Liver (tissue), 9 donors: Measurements from ENCODE around the gene FOXN3. TPM values are rescaled to one million over a fixed set of nuclear protein-coding genes. Genes with fewer than 3 reads are reported as not detected.

Experiments
- DNase-seq: peaks from one replicate; pipeline ENCODE4 v3.0.0-alpha.2; 2017; ENCODE audit warnings: low spot score
- H3K27ac ChIP-seq, 2 donors: one replicate each; pipeline ENCODE4 v1.7.0; 2013; ENCODE audit warnings: inconsistent platforms in 2 of 2, low read length in 2 of 2, control low read depth in 1 of 2, low read depth in 1 of 2, mild to moderate bottlenecking in 1 of 2
- H3K27me3 ChIP-seq, 4 donors: one replicate each; pipeline versions ENCODE4 v1.6.1 to v1.7.0; 2013; ENCODE audit warnings: low read length in 3 of 4, inconsistent platforms in 1 of 4, mild to moderate bottlenecking in 1 of 4, moderate library complexity in 1 of 4; ENCODE audit not compliant: control insufficient read depth in 4 of 4, insufficient read depth in 4 of 4
- H3K36me3 ChIP-seq, 4 donors: one replicate each; pipeline versions ENCODE4 v1.6.1 to v1.7.0; 2013; ENCODE audit warnings: low read length in 3 of 4, mild to moderate bottlenecking in 3 of 4, low read depth in 1 of 4, moderate library complexity in 1 of 4; ENCODE audit not compliant: control insufficient read depth in 4 of 4, insufficient read depth in 3 of 4
- H3K4me1 ChIP-seq, 4 donors: one replicate each; pipeline versions ENCODE4 v1.6.1 to v1.7.0; 2013; ENCODE audit warnings: low read length in 3 of 4, mild to moderate bottlenecking in 3 of 4, moderate library complexity in 1 of 4; ENCODE audit not compliant: control insufficient read depth in 4 of 4, insufficient read depth in 4 of 4
- H3K4me3 ChIP-seq, 3 donors: one replicate each; pipeline versions ENCODE4 v1.6.1 to v1.7.0; 2013; ENCODE audit warnings: low read length in 3 of 3, control low read depth in 1 of 3, low read depth in 1 of 3, mild to moderate bottlenecking in 1 of 3
- H3K9ac ChIP-seq, 2 donors: one replicate each; pipeline ENCODE4 v1.7.0; 2013; ENCODE audit warnings: low read length in 2 of 2, mild to moderate bottlenecking in 2 of 2, moderate library complexity in 2 of 2, control low read depth in 1 of 2, low read depth in 1 of 2
- H3K9me3 ChIP-seq, 4 donors: one replicate each; pipeline versions ENCODE4 v1.6.1 to v1.7.0; 2013; ENCODE audit warnings: low read length in 3 of 4; ENCODE audit not compliant: control insufficient read depth in 4 of 4
- ATF3 ChIP-seq: IDR thresholded peaks from 2 replicates; pipeline ENCODE4 v1.6.1; 2016; ENCODE audit warnings: antibody characterized with exemption
- EGR1 ChIP-seq, 2 donors: IDR thresholded peaks; 2 replicates each; pipeline ENCODE4 v1.6.1; 2016 to 2018; ENCODE audit warnings: antibody characterized with exemption in 2 of 2, low read depth in 2 of 2
- FOXA1 ChIP-seq: IDR thresholded peaks from 2 replicates; pipeline ENCODE4 v1.6.1; 2016; ENCODE audit warnings: antibody characterized with exemption
- FOXA2 ChIP-seq: IDR thresholded peaks from 2 replicates; pipeline ENCODE4 v1.6.1; 2016; ENCODE audit warnings: antibody characterized with exemption
- GABPA ChIP-seq, 2 donors: IDR thresholded peaks in 1 of 2; conservative IDR thresholded peaks in 1 of 2; 2 replicates each; pipeline ENCODE4 v1.6.1; 2016; ENCODE audit warnings: antibody characterized with exemption in 2 of 2, mild to moderate bottlenecking in 1 of 2, moderate library complexity in 1 of 2
- HNF4A ChIP-seq, 2 donors: conservative IDR thresholded peaks; 2 replicates each; pipeline ENCODE4 v1.6.1; 2016; ENCODE audit warnings: antibody characterized with exemption in 2 of 2, mild to moderate bottlenecking in 2 of 2
- HNF4G ChIP-seq: IDR thresholded peaks from 2 replicates; pipeline ENCODE4 v1.6.1; 2016; ENCODE audit warnings: antibody characterized with exemption
- JUND ChIP-seq, 2 donors: IDR thresholded peaks; 2 replicates each; pipeline ENCODE4 v1.6.1; 2016; ENCODE audit warnings: antibody characterized with exemption in 2 of 2
- NR2F2 ChIP-seq: IDR thresholded peaks from 2 replicates; pipeline ENCODE4 v1.6.1; 2016; ENCODE audit warnings: antibody characterized with exemption
- RAD21 ChIP-seq, 2 donors: IDR thresholded peaks; 2 replicates each; pipeline ENCODE4 v1.6.1; 2016; ENCODE audit warnings: antibody characterized with exemption in 2 of 2, mild to moderate bottlenecking in 2 of 2
- RXRA ChIP-seq, 2 donors: IDR thresholded peaks; 2 replicates each; pipeline ENCODE4 v1.6.1; 2017 to 2018; ENCODE audit warnings: antibody characterized with exemption in 2 of 2, mild to moderate bottlenecking in 1 of 2
- SP1 ChIP-seq: IDR thresholded peaks from 2 replicates; pipeline ENCODE4 v1.6.1; 2018; ENCODE audit warnings: antibody characterized with exemption, mild to moderate bottlenecking
- TAF1 ChIP-seq: conservative IDR thresholded peaks from 2 replicates; pipeline ENCODE4 v1.6.1; 2016; ENCODE audit warnings: antibody characterized with exemption, mild to moderate bottlenecking
- YY1 ChIP-seq: IDR thresholded peaks from 2 replicates; pipeline ENCODE4 v1.6.1; 2016; ENCODE audit warnings: antibody characterized with exemption, mild to moderate bottlenecking
- WGBS: extraction: QIAGEN DNeasy Blood & Tissue Kit; methylation state at CpG from one replicate; pipeline ENCODE4 v1.1.7; 2013; 5-methylcytosine and 5-hydroxymethylcytosine counted together
- polyA plus RNA-seq, 2 donors: library from polyadenylated mRNA; stranded (reverse) in 1 of 2; unstranded in 1 of 2; fragments of 200-250 nt in 1 of 2; fragments of >200 nt in 1 of 2; fragmentation: Nextera tagmentation in 1 of 2; extraction: Ambion mirVana in 1 of 2; gene quantifications; one replicate each; pipeline versions ENCODE4 v1.2.1 to v1.2.3, GENCODE V29; 2013 to 2015
- total RNA-seq, 2 donors: library from RNA; depleted of rRNA; stranded (reverse); fragments of >200 nt; gene quantifications; one replicate each; pipeline ENCODE4 v1.2.3, GENCODE V29; 2014
- TF ChIP-seq, protein P1 (sequence below): IDR thresholded peaks from 2 replicates; pipeline ENCODE4 v1.6.1; 2016; ENCODE audit warnings: antibody characterized with exemption
- TF ChIP-seq, protein P2 (sequence below): IDR thresholded peaks from 2 replicates; pipeline ENCODE4 v1.6.1; 2016; ENCODE audit warnings: antibody characterized with exemption
- TF ChIP-seq, protein P3 (sequence below): fragments of 150-350 bp; IDR thresholded peaks from 2 replicates; pipeline ENCODE4 v1.5.1; 2017; ENCODE audit warnings: improper control_type of control experiment, low read depth, low read length; ENCODE audit not compliant: missing input control
- TF ChIP-seq, protein P4 (sequence below): IDR thresholded peaks from 2 replicates; pipeline ENCODE4 v1.6.1; 2016; ENCODE audit warnings: antibody characterized with exemption, mild to moderate bottlenecking
- donor health status: healthy.
- donor health status: healthy.
- donor health status: healthy.
- donor health status: healthy.
- donor health status: healthy.

Gene FOXN3
- total and polyA plus RNA-seq, 4 donors, result 17.8 to 44.8 (median 35.3) TPM

DNA sequence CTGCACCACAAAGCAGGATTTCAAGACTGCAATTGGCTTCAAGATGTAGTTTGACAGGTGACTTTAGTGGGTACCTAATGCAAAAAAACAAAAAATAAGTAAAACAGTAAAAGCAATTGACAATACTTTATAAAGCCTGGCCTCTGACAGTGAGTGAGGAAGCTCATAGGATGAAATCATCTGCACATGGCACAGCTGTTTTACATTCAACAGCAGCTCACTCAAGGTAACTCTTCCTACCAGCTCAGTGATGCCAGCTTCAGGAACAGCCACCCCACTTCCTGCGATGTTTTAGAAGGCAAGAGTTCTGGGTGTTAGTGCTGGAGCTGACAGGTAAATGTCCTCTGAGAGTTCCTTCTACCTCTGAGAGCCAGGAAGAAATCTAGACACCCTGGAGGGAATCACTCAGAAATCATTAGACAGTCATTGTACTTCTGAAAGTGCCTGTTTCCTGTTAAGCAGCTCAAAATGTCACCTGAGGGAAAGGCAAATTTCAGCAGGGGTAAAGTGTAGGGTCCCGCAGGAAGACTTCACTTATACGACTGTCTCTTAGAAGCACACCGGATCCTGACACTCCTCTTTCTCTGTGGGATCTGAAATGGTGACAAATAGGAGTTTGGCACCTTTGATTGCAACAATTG lies 99.9 kb downstream of the FOXN3 start:
- H3K27me3 ChIP-seq, result no peaks in the 10 kb centered on the region
- H3K9me3 ChIP-seq, result no peaks in the 10 kb centered on the region
- WGBS, result 95% methylated on average over 4 of the region's 4 CpGs
- peaks cover 0 to 3% (median 0%) of the 10 kb centered on the region in 4 donors for H3K36me3 ChIP-seq
- DNase-seq, result no peak
- H3K9ac ChIP-seq, result no peak overlapping the region
- no peak overlapping the region for H3K27ac ChIP-seq
- TF ChIP-seq HNF4A (conservative IDR thresholded peaks at IDR 0.05) (no peak), FOXA2 (no peak), JUND (IDR thresholded peaks at IDR 0.05) (no peak), RAD21 (IDR thresholded peaks at IDR 0.05) (no peak), RXRA (IDR thresholded peaks at IDR 0.05) (no peak), NR2F2 (no peak), SP1 (no peak), YY1 (no peak), FOXA1 (no peak), TAF1 (no peak), HNF4G (no peak), EGR1 (IDR thresholded peaks at IDR 0.05; ENCODE audit: low read depth in 2 of 2) (no peak), GABPA (IDR thresholded peaks at IDR 0.05 in 1 of 2, conservative IDR thresholded peaks at IDR 0.05 in 1 of 2) (no peak), ATF3 (no peak)
- TF ChIP-seq, protein P1, sequence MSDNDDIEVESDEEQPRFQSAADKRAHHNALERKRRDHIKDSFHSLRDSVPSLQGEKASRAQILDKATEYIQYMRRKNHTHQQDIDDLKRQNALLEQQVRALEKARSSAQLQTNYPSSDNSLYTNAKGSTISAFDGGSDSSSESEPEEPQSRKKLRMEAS, result no peak
- TF ChIP-seq, protein P2, sequence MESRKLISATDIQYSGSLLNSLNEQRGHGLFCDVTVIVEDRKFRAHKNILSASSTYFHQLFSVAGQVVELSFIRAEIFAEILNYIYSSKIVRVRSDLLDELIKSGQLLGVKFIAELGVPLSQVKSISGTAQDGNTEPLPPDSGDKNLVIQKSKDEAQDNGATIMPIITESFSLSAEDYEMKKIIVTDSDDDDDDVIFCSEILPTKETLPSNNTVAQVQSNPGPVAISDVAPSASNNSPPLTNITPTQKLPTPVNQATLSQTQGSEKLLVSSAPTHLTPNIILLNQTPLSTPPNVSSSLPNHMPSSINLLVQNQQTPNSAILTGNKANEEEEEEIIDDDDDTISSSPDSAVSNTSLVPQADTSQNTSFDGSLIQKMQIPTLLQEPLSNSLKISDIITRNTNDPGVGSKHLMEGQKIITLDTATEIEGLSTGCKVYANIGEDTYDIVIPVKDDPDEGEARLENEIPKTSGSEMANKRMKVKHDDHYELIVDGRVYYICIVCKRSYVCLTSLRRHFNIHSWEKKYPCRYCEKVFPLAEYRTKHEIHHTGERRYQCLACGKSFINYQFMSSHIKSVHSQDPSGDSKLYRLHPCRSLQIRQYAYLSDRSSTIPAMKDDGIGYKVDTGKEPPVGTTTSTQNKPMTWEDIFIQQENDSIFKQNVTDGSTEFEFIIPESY, result no peak
- TF ChIP-seq, protein P3, sequence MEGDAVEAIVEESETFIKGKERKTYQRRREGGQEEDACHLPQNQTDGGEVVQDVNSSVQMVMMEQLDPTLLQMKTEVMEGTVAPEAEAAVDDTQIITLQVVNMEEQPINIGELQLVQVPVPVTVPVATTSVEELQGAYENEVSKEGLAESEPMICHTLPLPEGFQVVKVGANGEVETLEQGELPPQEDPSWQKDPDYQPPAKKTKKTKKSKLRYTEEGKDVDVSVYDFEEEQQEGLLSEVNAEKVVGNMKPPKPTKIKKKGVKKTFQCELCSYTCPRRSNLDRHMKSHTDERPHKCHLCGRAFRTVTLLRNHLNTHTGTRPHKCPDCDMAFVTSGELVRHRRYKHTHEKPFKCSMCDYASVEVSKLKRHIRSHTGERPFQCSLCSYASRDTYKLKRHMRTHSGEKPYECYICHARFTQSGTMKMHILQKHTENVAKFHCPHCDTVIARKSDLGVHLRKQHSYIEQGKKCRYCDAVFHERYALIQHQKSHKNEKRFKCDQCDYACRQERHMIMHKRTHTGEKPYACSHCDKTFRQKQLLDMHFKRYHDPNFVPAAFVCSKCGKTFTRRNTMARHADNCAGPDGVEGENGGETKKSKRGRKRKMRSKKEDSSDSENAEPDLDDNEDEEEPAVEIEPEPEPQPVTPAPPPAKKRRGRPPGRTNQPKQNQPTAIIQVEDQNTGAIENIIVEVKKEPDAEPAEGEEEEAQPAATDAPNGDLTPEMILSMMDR, result no peak
- TF ChIP-seq, protein P4, sequence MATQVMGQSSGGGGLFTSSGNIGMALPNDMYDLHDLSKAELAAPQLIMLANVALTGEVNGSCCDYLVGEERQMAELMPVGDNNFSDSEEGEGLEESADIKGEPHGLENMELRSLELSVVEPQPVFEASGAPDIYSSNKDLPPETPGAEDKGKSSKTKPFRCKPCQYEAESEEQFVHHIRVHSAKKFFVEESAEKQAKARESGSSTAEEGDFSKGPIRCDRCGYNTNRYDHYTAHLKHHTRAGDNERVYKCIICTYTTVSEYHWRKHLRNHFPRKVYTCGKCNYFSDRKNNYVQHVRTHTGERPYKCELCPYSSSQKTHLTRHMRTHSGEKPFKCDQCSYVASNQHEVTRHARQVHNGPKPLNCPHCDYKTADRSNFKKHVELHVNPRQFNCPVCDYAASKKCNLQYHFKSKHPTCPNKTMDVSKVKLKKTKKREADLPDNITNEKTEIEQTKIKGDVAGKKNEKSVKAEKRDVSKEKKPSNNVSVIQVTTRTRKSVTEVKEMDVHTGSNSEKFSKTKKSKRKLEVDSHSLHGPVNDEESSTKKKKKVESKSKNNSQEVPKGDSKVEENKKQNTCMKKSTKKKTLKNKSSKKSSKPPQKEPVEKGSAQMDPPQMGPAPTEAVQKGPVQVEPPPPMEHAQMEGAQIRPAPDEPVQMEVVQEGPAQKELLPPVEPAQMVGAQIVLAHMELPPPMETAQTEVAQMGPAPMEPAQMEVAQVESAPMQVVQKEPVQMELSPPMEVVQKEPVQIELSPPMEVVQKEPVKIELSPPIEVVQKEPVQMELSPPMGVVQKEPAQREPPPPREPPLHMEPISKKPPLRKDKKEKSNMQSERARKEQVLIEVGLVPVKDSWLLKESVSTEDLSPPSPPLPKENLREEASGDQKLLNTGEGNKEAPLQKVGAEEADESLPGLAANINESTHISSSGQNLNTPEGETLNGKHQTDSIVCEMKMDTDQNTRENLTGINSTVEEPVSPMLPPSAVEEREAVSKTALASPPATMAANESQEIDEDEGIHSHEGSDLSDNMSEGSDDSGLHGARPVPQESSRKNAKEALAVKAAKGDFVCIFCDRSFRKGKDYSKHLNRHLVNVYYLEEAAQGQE, result no peak
- H3K4me1 ChIP-seq, result no peaks in the 10 kb centered on the region
- H3K4me3 ChIP-seq, result no peak overlapping the region
